ENCODE results near the gene NEK6.

The NEK6 gene

GRCh38 chr9:124298646-124299235, 41.0 kb downstream of the NEK6 start:
- no peak for DNase-seq (ENCODE audit: low read depth)
- TF ChIP-seq CTCF (conservative IDR thresholded peaks at IDR 0.05; ENCODE audit: control insufficient read depth, insufficient read depth, low read depth, low read length): no peak

GRCh38 chr9:124299515-124300090, 41.9 kb downstream of the NEK6 start:
- DNase-seq (ENCODE audit: low read depth): no peak
- H3K4me3 ChIP-seq (ENCODE audit: control insufficient read depth, low read depth, low read length): no peak overlapping the region
- no peak for TF ChIP-seq CTCF (conservative IDR thresholded peaks at IDR 0.05; ENCODE audit: control insufficient read depth, insufficient read depth, low read depth, low read length)

More at GRCh38 chr9:124298646-124299235, 41.0 kb downstream of the NEK6 start:
- no peak overlapping the region for H3K4me3 ChIP-seq (ENCODE audit: control insufficient read depth, low read depth, low read length)

GRCh38 chr9:124300312-124300711, 42.6 kb downstream of the NEK6 start:
- no peak for DNase-seq (ENCODE audit: low read depth)
- H3K4me3 ChIP-seq (ENCODE audit: control insufficient read depth, low read depth, low read length): no peak overlapping the region
- TF ChIP-seq CTCF (conservative IDR thresholded peaks at IDR 0.05; ENCODE audit: control insufficient read depth, insufficient read depth, low read depth, low read length): no peak

- no peak for TF ChIP-seq CTCF (conservative IDR thresholded peaks at IDR 0.05; ENCODE audit: control insufficient read depth, insufficient read depth, low read depth, low read length)
- H3K4me3 ChIP-seq (ENCODE audit: control insufficient read depth, low read depth, low read length): no peak overlapping the region
These were observed 45.2 kb downstream of the NEK6 start for GRCh38 chr9:124302921-124303320.

GRCh38 chr9:124303762-124304161, 46.0 kb downstream of the NEK6 start:
- DNase-seq (ENCODE audit: low read depth): no peak
- no peak overlapping the region for H3K4me3 ChIP-seq (ENCODE audit: control insufficient read depth, low read depth, low read length)
- TF ChIP-seq CTCF (conservative IDR thresholded peaks at IDR 0.05; ENCODE audit: control insufficient read depth, insufficient read depth, low read depth, low read length): no peak

More at GRCh38 chr9:124302921-124303320, 45.2 kb downstream of the NEK6 start:
- no peak for DNase-seq (ENCODE audit: low read depth)

GRCh38 chr9:124304285-124304684, 46.5 kb downstream of the NEK6 start:
- no peak for DNase-seq (ENCODE audit: low read depth)
- no peak for TF ChIP-seq CTCF (conservative IDR thresholded peaks at IDR 0.05; ENCODE audit: control insufficient read depth, insufficient read depth, low read depth, low read length)
- no peak overlapping the region for H3K4me3 ChIP-seq (ENCODE audit: control insufficient read depth, low read depth, low read length)
